Stomach (tissue), 4 donors: ENCODE data around the gene SDF2L1.

Source experiments
- CTCF ChIP-seq, 7 experiments: fragments of 450-650 bp in 4 of 7; fragments of 200-600 bp in 3 of 7; sonication (generic) in 3 of 7; IDR thresholded peaks; one replicate each; pipeline ENCODE4 v1.5.1; 2016 to 2019; ENCODE audit warnings: antibody characterized with exemption in 7 of 7, control low read depth in 2 of 7, mild to moderate bottlenecking in 1 of 7
- EP300 ChIP-seq: sonication (generic); formaldehyde crosslinking; IDR thresholded peaks from one replicate; pipeline ENCODE4 v1.6.1; 2017; ENCODE audit warnings: antibody characterized with exemption
- POLR2A ChIP-seq, 4 donors: fragments of 450-650 bp; IDR thresholded peaks; one replicate each; pipeline ENCODE4 v1.6.1; 2016; ENCODE audit warnings: antibody characterized with exemption in 4 of 4, control low read depth in 2 of 4, mild to moderate bottlenecking in 1 of 4, moderate library complexity in 1 of 4
- POLR2AphosphoS5 ChIP-seq, 3 donors: sonication (generic); formaldehyde crosslinking; IDR thresholded peaks; one replicate each; pipeline ENCODE4 v1.6.1; 2016; ENCODE audit warnings: antibody characterized with exemption in 3 of 3

- no peak for TF ChIP-seq CTCF (IDR thresholded peaks at IDR 0.05)
- no peak for TF ChIP-seq POLR2A (IDR thresholded peaks at IDR 0.05)
- TF ChIP-seq POLR2AphosphoS5 (IDR thresholded peaks at IDR 0.05), result no peak
- no peak for TF ChIP-seq EP300
These were observed 11.1 kb upstream of the SDF2L1 start for GRCh38 chr22:21631025-21631424.
